ENCODE measurements around the gene NOTUM.
A peak's percentile ranks its signal among the peaks of the same experiment; 100 is the strongest.
"Not testable (repeated sequence)": the region's sequence is repeated elsewhere in the genome, so short reads cannot be mapped to it uniquely, and the experiment has no call there.

The NOTUM gene

DNA sequence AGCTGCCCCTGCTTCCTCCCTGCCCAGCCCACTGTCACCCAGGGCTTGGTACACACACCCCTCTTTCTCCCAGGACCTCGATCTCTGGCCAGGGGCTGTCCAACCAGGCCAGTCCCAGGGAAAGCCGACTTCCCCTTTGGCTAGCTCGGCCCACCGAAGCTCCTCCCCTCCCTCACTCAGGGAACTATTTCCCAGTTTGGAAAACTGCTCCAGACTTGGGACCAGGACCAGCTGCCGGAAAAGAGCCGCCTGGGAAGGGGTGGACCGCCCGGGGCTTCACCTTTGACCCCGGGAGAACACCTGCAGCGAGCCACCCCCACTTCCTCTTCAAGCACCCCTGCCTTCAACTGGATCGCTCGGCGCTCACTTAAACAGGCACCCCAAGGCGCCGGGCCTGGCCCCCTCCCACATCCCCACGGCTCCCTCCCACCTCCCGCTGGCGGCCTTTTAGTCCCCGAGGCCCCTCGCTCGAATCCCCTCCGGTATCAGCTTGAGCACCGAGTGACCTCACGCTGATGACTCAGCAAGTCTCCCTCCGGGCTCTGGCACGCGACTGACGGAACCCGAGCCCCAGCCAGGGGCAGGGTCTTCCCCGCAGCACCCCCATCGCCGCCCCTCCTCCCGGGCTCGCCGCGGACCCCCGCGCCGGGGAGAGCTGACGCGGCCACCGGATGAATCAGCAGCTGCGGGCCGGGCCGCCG lies 34.4 kb downstream of the NOTUM start:
- DNase-seq = peak in 32 of 56 donors; percentile 11 to 66 (median 36)

DNA sequence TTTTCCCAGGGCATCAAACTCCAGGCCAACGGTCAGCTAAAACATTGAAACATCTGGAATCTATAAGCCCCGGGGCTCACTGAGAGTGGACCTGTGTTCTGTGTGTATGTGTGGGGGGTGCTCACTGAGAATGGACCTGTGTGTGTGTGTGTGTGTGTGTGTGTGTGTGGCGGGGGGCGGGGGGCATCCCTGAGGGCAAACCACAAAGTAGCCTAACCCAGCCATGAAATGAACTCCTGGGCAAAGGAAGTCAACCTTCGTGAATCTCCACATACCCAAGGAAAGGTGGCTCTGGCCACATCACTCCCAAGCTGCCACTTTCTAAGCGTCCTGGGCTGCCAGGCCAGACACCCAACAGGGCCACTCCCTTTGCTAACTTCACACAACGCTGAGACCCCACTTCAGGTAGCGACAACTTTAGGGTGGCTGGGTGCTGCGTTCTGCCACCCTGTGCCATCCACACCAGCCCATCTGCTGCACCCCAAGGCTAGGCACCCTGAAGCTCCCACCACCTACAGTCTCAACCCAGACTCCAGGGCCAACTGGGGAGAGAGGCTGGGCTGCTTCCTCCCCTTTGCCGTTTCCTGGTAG lies 35.0 kb downstream of the NOTUM start:
- no peak for DNase-seq

DNA sequence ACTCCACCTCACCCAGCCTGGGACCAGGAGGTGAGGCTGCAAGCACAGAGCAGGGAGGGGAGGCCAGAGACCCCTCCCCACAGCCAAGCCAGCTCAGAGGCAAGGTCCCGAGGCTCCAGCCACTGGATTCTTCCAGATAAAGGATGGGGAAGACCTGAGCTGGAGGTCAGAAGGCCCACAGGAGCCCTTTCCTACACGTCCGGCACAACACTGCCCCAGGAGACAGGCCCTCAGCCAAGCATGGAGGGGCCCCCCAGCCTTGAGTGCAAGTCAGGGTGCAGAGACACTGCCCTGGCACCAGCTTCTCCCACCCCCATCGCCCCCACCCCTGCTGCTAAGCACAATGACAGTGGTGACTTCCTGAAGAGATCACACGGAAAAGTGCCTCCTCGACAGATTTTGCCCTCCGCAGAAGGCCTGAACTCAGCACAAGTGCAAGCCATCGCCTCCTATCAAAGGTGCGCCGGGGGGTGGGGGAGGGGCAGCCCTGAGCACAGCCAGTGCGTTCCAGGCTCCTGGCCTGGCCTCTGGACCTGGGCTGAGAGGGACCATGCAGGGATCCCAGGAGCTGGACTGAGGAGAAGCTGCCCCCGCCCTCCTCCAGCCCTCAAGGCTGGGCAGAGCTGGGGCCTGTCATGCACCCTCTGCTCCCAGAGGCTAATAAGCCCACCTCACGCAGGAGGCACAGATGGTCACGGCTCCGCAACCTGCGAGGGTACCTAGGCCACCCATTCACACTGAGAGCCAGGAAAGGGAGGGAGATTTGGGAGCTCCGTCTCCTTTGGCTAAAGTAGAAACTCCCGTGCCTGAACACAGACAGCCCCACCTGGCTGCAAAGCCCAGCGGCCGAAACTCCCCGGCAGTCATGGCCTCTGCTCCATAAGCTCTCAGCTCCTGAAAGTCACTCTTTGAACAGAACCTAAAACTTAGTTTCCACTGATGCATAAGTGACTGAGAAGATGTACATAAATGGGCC lies 36.1 kb downstream of the NOTUM start:
- DNase-seq = no peak

- DNase-seq = peak in 27 of 56 donors; percentile 5 to 65 (median 31)
These were observed 37.4 kb downstream of the NOTUM start for GRCh38 chr17:81923302-81924260.

DNA sequence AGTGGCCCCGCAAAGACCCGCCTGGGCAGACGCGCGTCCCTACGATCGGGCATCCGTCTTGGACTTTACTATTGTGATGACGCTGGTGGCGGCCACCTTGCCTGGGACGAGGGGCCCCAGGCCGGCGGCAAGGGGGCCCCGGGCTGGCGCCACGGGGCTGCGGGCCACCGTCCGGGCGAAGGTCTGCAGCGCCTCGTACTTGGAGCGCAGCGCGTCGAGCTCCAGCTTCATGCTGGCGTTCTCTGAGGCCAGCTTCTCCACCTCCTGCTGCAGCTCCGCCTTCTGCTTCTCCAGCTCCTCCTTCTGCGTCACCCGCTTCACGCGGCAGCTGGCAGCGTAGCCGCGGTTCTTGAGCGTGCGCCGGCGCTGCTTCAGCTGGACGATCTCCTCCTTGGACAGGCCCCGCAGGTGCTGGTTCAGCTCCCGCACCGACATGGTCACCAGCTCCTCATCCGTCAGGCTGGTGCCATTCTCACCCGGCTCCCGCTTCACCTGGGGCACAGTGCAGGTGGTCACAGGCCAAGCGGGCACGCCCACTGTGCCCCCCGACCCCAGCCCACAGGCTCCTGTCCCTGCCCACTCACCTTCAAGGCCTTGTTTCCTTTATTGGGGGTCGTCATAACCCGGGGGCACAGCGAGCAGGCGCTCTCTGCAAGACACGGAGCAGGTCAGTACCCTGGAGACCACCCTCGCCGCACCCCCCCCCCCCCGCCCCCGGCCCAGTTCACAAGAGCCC lies 38.3 kb downstream of the NOTUM start:
- DNase-seq = no peak

DNA sequence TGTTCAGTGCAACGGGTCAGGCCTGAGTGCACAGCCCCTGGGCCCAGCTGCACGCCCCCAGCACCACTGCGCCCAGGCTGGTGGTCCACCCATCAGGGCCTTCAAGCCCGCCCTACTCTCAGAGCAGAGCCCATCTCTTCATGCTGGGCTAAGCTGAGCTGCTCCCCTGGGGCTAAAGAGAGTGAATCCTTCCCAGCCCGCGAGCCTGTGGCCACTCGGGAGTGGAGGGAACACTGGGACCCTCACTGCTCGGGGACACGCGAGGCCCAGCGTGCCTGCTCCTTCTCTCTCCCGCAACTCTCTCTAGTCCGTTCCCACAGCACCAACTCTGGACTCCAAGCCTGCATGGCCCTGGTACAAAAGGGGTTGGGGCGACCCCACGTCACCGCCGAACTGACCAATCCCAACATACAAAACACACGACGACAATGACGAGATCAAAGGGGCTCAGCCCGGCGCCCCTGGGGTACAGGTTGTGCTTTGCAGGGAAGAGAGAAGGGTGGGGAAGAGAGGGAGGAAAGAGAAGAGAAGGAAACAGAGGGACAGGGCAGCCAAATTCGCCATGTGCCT lies 38.9 kb downstream of the NOTUM start:
- no peak for DNase-seq

DNA sequence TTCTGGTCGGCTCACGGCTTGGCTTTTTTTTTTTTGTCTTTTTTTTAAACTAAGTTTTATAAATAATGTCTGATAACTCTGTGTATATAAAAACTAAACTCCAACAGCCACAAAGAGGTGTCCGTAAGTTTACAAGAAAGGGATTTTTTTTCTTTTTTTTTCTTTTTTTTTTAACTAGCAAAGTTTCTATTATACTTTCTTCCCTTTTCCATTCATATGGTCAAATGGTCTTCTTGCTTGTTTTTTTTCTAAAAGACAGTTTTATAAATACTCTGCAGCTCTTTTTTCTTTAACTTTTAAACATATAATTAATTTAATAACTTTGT lies 39.5 kb downstream of the NOTUM start:
- no peak for DNase-seq

DNA sequence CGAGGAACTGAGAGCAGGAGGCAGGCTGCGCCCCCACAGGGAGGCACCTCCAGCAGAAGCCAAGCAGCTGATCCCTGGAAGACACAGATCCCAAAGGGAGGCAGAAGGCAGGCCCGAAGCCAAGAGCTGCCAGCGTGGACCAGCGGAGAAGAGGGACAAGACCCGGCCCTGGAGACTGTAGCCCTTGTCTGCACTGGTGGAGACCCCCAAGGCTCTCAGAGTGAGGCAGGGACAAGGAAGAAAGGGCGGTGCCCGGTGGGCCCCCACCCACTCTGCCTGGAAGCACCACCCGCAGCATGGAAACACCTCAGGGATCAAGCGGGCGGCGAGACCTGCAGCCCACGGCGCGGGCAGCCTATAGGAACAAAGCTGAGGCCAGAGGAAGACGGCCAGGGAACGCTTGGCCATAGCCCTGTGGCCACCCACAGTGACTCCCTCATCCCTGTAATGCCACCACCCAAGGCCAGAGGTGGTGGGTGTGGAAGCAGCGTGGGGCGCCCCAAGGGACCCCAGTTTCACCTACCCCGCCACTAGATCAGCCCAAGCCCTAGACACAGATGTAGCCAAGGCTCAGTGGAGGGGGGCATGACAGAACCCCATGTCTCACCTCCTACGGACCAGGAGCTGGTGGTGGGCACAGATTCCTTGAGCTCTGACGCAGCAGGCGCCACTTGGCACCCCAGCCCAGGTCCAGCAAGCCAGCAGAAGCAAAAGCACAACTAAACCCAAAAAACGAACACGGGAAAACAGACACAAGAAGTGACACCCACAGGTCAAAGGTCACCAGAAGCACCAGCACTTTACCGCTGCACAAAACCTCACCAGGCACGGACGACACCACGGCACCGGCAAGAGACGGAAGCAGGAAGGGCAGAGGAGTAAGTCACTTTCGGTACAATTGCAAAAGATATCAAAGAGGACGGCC lies 40.1 kb downstream of the NOTUM start:
- DNase-seq = peak in 3 of 56 donors; percentile 17 to 35 (median 24)

GRCh38 chr17:81918832-81919545 lies 42.0 kb downstream of the NOTUM start:
- no peak for DNase-seq

DNA sequence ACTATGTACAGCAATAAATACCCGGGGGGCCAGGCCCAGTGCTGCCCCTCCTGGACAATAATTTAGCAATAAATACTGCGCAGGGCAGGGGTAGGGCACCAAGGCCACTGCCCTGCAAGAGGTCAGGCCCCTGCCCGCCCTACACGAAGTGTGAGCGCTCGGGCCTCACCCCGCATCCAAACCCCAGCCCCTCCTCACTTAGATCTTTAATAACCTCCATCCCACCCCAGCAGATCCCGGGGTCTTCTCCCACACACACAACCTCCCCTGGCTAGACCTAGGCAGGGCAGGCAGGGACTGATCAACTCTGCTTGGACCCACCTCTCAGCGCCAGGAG lies 42.7 kb downstream of the NOTUM start:
- DNase-seq = not testable (repeated sequence)

- peak in 53 of 56 donors; percentile 22 to 91 (median 76) for DNase-seq
These were observed 43.2 kb downstream of the NOTUM start, which contains the start of gene SIRT7 for GRCh38 chr17:81917565-81918332. Gene SIRT7 (minus strand): TSS chr17:81918176. CDS start chr17:81918131, 45 bp downstream.

- no peak for DNase-seq
These were observed 44.6 kb downstream of the NOTUM start for GRCh38 chr17:81916234-81917001.

GRCh38 chr17:81915331-81915730 lies 45.7 kb downstream of the NOTUM start:
- no peak for DNase-seq

GRCh38 chr17:81914103-81914850 lies 46.7 kb downstream of the NOTUM start:
- DNase-seq = no peak

DNA sequence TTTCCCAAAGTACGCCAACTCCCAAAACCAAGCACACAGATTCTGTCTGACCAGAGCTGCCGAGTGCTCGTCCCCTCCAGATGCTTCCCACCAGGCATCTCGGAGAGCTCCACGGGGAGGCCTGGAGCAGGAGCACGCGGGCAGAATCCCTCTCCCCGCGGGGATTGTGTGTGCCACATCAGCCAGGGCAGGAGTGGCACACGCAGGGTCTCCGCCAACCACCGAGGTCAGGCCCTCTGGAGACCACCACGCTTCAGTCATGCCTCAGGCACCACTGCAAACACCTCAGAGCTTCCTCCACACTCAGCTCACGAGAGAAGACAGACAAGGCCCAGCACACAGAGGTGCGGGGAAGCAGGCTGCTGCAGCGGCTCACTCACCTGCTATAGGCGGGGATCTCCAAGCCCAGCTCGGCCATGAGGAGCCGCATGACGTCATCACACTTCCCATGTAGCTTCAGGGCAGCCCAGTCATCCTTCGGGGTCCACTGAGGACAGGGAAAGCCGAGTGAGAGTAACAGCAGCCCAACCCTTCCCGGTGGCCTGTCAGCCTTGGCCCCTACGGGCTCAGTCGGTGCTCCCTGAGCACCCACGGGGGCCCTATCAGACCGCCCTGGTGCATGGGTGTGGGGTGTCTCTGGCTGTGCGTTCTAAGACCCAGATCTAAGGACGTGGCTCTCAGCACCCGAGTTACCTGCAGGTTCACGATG lies 47.4 kb downstream of the NOTUM start:
- DNase-seq = no peak

Measured in nucleus accumbens (tissue), 56 donors.